ENCODE results near the gene GAGE10.

DNA sequence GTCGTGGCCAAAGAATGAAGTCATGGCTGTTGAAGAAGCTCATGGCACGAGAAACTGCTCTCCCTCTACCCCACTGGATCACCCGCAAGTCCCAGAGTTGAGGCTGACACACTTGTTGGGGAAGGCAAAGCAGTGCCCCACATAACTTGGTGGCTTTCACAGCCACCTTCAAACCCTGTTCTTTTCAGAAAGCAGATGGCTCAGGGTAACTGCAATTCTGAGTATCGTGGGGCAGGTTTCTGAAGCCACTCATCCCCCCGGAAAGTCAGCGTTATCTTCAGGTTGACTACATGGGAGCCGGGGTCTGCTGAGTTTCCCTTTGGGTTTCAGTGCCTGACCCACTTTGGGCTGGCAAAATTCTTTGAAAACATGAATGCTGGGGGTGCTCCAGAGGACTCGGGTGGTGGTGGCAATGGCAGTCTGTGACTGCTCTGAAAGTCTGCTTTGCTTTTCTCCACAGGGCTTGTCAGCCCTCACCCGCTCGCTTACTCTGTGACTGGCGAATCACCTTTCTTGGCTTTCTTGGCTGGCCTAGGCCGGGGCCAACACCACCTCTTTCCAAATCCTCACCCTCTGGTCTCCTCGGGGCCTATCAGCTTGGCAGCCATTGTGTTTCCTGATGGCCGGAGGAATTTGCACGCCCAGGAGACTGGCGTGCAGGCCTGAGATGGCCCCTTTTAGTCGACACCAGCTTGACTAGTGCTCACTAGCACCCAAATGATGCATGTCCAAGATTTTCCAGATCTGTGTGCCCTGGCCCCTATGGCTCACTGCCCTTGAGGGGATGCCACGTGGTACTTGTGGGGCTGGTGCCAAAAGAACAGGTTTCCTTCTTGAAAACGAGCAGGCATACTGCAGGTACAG, 26.5 kb upstream of the GAGE10 start:
- TF ChIP-seq POLR2A (IDR thresholded peaks at IDR 0.05) = no peak
- TF ChIP-seq, protein P1, sequence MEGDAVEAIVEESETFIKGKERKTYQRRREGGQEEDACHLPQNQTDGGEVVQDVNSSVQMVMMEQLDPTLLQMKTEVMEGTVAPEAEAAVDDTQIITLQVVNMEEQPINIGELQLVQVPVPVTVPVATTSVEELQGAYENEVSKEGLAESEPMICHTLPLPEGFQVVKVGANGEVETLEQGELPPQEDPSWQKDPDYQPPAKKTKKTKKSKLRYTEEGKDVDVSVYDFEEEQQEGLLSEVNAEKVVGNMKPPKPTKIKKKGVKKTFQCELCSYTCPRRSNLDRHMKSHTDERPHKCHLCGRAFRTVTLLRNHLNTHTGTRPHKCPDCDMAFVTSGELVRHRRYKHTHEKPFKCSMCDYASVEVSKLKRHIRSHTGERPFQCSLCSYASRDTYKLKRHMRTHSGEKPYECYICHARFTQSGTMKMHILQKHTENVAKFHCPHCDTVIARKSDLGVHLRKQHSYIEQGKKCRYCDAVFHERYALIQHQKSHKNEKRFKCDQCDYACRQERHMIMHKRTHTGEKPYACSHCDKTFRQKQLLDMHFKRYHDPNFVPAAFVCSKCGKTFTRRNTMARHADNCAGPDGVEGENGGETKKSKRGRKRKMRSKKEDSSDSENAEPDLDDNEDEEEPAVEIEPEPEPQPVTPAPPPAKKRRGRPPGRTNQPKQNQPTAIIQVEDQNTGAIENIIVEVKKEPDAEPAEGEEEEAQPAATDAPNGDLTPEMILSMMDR (IDR thresholded peaks at IDR 0.05) = no peak
